Measurements from ENCODE around the gene KIRREL3. TPM values are rescaled to one million over a fixed set of nuclear protein-coding genes. Genes with fewer than 3 reads are reported as not detected.

The KIRREL3 gene
- total RNA-seq, 1 donor from 2014 or later, result not detected

GRCh38 chr11:126926376-126926791 lies 74.2 kb downstream of the KIRREL3 start:
- Histone ChIP-seq H3K27me3 (ENCODE audit: control insufficient read depth, insufficient read depth, low read length) (no peaks in the 10 kb centered on the region), H3K4me3 (ENCODE audit: low read depth, low read length) (no peak overlapping the region), H3K36me3 (ENCODE audit: control insufficient read depth, insufficient read depth, low read length) (no peaks in the 10 kb centered on the region)
- DNase-seq (ENCODE audit: low read depth) (no peak), FAIRE-seq (no peak)
- no peak for TF ChIP-seq CTCF (IDR thresholded peaks at IDR 0.05; ENCODE audit: insufficient read depth, low read length, severe bottlenecking)

- DNase-seq (ENCODE audit: low read depth), result peak; percentile 59
- no peak for FAIRE-seq
- no peak for TF ChIP-seq CTCF (IDR thresholded peaks at IDR 0.05; ENCODE audit: insufficient read depth, low read length, severe bottlenecking)
Observed at GRCh38 chr11:126925321-126926093, 75.1 kb downstream of the KIRREL3 start.

GRCh38 chr11:126924376-126925040 lies 76.1 kb downstream of the KIRREL3 start:
- FAIRE-seq (no peak), DNase-seq (ENCODE audit: low read depth) (no peak)
- Histone ChIP-seq H3K4me3 (ENCODE audit: low read depth, low read length) (no peak overlapping the region), H3K36me3 (ENCODE audit: control insufficient read depth, insufficient read depth, low read length) (no peaks in the 10 kb centered on the region), H3K27me3 (ENCODE audit: control insufficient read depth, insufficient read depth, low read length) (no peaks in the 10 kb centered on the region)
- no peak for TF ChIP-seq CTCF (IDR thresholded peaks at IDR 0.05; ENCODE audit: insufficient read depth, low read length, severe bottlenecking)

More at GRCh38 chr11:126925321-126926093, 75.1 kb downstream of the KIRREL3 start:
- Histone ChIP-seq H3K27me3 (ENCODE audit: control insufficient read depth, insufficient read depth, low read length) (no peaks in the 10 kb centered on the region), H3K4me3 (ENCODE audit: low read depth, low read length) (no peak overlapping the region), H3K36me3 (ENCODE audit: control insufficient read depth, insufficient read depth, low read length) (no peaks in the 10 kb centered on the region)

- no peaks in the 10 kb centered on the region for H3K36me3 ChIP-seq (ENCODE audit: control insufficient read depth, insufficient read depth, low read length)
- DNase-seq (ENCODE audit: low read depth) (no peak), FAIRE-seq (no peak)
- H3K27me3 ChIP-seq (ENCODE audit: control insufficient read depth, insufficient read depth, low read length), result no peaks in the 10 kb centered on the region
- H3K4me3 ChIP-seq (ENCODE audit: low read depth, low read length), result no peak overlapping the region
- TF ChIP-seq CTCF (IDR thresholded peaks at IDR 0.05; ENCODE audit: insufficient read depth, low read length, severe bottlenecking), result no peak
Observed at GRCh38 chr11:126920833-126921232, 79.7 kb downstream of the KIRREL3 start.

- FAIRE-seq, result peak; percentile 40
- Histone ChIP-seq H3K4me3 (ENCODE audit: low read depth, low read length) (no peak overlapping the region), H3K27me3 (ENCODE audit: control insufficient read depth, insufficient read depth, low read length) (no peaks in the 10 kb centered on the region), H3K36me3 (ENCODE audit: control insufficient read depth, insufficient read depth, low read length) (no peaks in the 10 kb centered on the region)
- DNase-seq (ENCODE audit: low read depth), result no peak
- TF ChIP-seq CTCF (IDR thresholded peaks at IDR 0.05; ENCODE audit: insufficient read depth, low read length, severe bottlenecking), result no peak
Observed at GRCh38 chr11:126919147-126919823, 81.3 kb downstream of the KIRREL3 start.

Measured in bronchial epithelial cell (primary cell).